GM12878 (cell line): Measurements from ENCODE around the gene SIGMAR1. TPM values are rescaled to one million over a fixed set of nuclear protein-coding genes. Genes with fewer than 3 reads are reported as not detected.

ENCODE experiments used
- ASH2L ChIP-seq: fragments of 300-600, 200-600 bp; sonication (generic); IDR thresholded peaks from 2 replicates; pipeline ENCODE4 v1.6.1; 2017; ENCODE audit warnings: low read depth, mild to moderate bottlenecking, borderline replicate concordance
- CEBPB ChIP-seq, 2 experiments: fragments of 150-350 bp in 1 of 2; IDR thresholded peaks; 2 replicates each; pipeline ENCODE4 v1.6.1; 2012 to 2014; ENCODE audit warnings: low read depth in 2 of 2, low read length in 2 of 2, borderline replicate concordance in 1 of 2, inconsistent platforms in 1 of 2
- CREB1 ChIP-seq: IDR thresholded peaks from 2 replicates; pipeline ENCODE4 v1.6.1; 2012; ENCODE audit warnings: low read depth, mild to moderate bottlenecking, inconsistent platforms
- FOXK2 ChIP-seq: fragments of 450-650 bp; IDR thresholded peaks from 2 replicates; pipeline ENCODE4 v1.6.1; 2017; ENCODE audit warnings: mild to moderate bottlenecking, moderate library complexity
- HDGF ChIP-seq: fragments of 450-650 bp; IDR thresholded peaks from 2 replicates; pipeline ENCODE4 v1.6.1; 2016; ENCODE audit warnings: antibody characterized with exemption
- JUND ChIP-seq: IDR thresholded peaks from 2 replicates; pipeline ENCODE4 v1.6.1; 2012; ENCODE audit warnings: low read depth, mild to moderate bottlenecking, low read length, improper control_type of control experiment, moderate library complexity
- KDM1A ChIP-seq: fragments of 200-600 bp; sonication (generic); IDR thresholded peaks from 2 replicates; pipeline ENCODE4 v1.6.1; 2016; ENCODE audit warnings: borderline replicate concordance
- LARP7 ChIP-seq: fragments of 450-650 bp; IDR thresholded peaks from 2 replicates; pipeline ENCODE4 v1.6.1; 2017; ENCODE audit warnings: mild to moderate bottlenecking
- MEF2A ChIP-seq: IDR thresholded peaks from 2 replicates; pipeline ENCODE4 v1.6.1; 2011; ENCODE audit warnings: low read depth, mild to moderate bottlenecking, low read length, moderate library complexity; ENCODE audit not compliant: insufficient read depth
- MYB ChIP-seq: fragments of 150-350 bp; IDR thresholded peaks from 2 replicates; pipeline ENCODE4 v1.6.1; 2014; ENCODE audit warnings: mild to moderate bottlenecking, low read depth, low read length, borderline replicate concordance
- PAX8 ChIP-seq: fragments of 450-650 bp; IDR thresholded peaks from 2 replicates; pipeline ENCODE4 v1.6.1; 2017; ENCODE audit warnings: mild to moderate bottlenecking, moderate library complexity
- RAD21 ChIP-seq: IDR thresholded peaks from 2 replicates; pipeline ENCODE4 v1.6.1; 2011; ENCODE audit warnings: mild to moderate bottlenecking, low read depth, low read length, moderate library complexity; ENCODE audit not compliant: insufficient read depth
- RBBP5 ChIP-seq: fragments of 200-600 bp; sonication (generic); conservative IDR thresholded peaks from 2 replicates; pipeline ENCODE4 v1.6.1; 2016
- RFX5 ChIP-seq: IDR thresholded peaks from 2 replicates; pipeline ENCODE4 v1.6.1; 2011; ENCODE audit warnings: low read depth, low read length, improper control_type of control experiment
- SIX5 ChIP-seq: IDR thresholded peaks from 2 replicates; pipeline ENCODE4 v1.6.1; 2011; ENCODE audit warnings: mild to moderate bottlenecking, low read depth, low read length, moderate library complexity; ENCODE audit not compliant: severe bottlenecking
- SMAD1 ChIP-seq: fragments of 450-650 bp; IDR thresholded peaks from 2 replicates; pipeline ENCODE4 v1.6.1; 2018; ENCODE audit warnings: mild to moderate bottlenecking, low read depth; ENCODE audit not compliant: partially characterized antibody
- SMAD5 ChIP-seq: IDR thresholded peaks from 2 replicates; pipeline ENCODE4 v1.6.1; 2016; ENCODE audit warnings: antibody characterized with exemption, low read depth
- SMC3 ChIP-seq: IDR thresholded peaks from 2 replicates; pipeline ENCODE4 v1.6.1; 2011; ENCODE audit warnings: low read length, improper control_type of control experiment, borderline replicate concordance
- SUPT20H ChIP-seq: IDR thresholded peaks from 2 replicates; pipeline ENCODE4 v1.6.1; 2011; ENCODE audit warnings: low read depth, mild to moderate bottlenecking, low read length, moderate library complexity, borderline replicate concordance; ENCODE audit not compliant: control insufficient read depth
- SUZ12 ChIP-seq: fragments of 200-600 bp; sonication (generic); IDR thresholded peaks from one replicate; pipeline ENCODE4 v1.6.1; 2018; ENCODE audit warnings: antibody characterized with exemption, mild to moderate bottlenecking; ENCODE audit not compliant: unreplicated experiment
- TARDBP ChIP-seq: IDR thresholded peaks from 2 replicates; pipeline ENCODE4 v1.6.1; 2016; ENCODE audit warnings: borderline replicate concordance
- TCF3 ChIP-seq: IDR thresholded peaks from 2 replicates; pipeline ENCODE4 v1.6.1; 2012; ENCODE audit warnings: low read depth, mild to moderate bottlenecking, low read length, borderline replicate concordance; ENCODE audit not compliant: insufficient read depth
- YY1 ChIP-seq: IDR thresholded peaks from 2 replicates; pipeline ENCODE4 v1.6.1; 2011; ENCODE audit warnings: low read depth, mild to moderate bottlenecking, low read length
- ZNF24 ChIP-seq: fragments of 450-650 bp; IDR thresholded peaks from 2 replicates; pipeline ENCODE4 v1.6.1; 2017; ENCODE audit warnings: antibody characterized with exemption, mild to moderate bottlenecking
- polyA plus RNA-seq, 11 experiments: library from polyadenylated mRNA; depleted of rRNA in 4 of 11; unstranded in 6 of 11; stranded (reverse) in 5 of 11; fragments of >200 nt; fragmentation: Nextera tagmentation in 4 of 11; fragmentation: Illumina TruSeq in 1 of 11; extraction: Ambion mirVana in 4 of 11; extraction: Trizol in 1 of 11; gene quantifications; 1 replicate in 1 of 11; 2 replicates in 10 of 11; pipeline versions ENCODE4 v1.2.1 to v1.2.3, GENCODE V29; 2011 to 2016; ENCODE audit warnings: inconsistent platforms in 2 of 11, missing spikeins in 2 of 11, low read depth in 1 of 11
- total RNA-seq, 4 experiments: library from RNA; depleted of rRNA in 3 of 4; stranded (reverse); fragments of >200 nt in 3 of 4; fragmentation: Illumina TruSeq in 1 of 4; extraction: Trizol in 1 of 4; gene quantifications; 2 replicates each; pipeline versions ENCODE4 v1.2.1 to v1.2.3, GENCODE V29; 2013 to 2021
- TF ChIP-seq, protein P1 (sequence below): IDR thresholded peaks from 2 replicates; pipeline ENCODE4 v1.6.1; 2012; ENCODE audit warnings: low read depth, low read length, improper control_type of control experiment
- TF ChIP-seq, protein P2 (sequence below): fragments of 150-350 bp; IDR thresholded peaks from 2 replicates; pipeline ENCODE4 v1.6.1; 2016; ENCODE audit warnings: low read depth, low read length
- TF ChIP-seq, protein P3 (sequence below): fragments of 450-650 bp; IDR thresholded peaks from 2 replicates; pipeline ENCODE4 v1.6.1; 2017; ENCODE audit warnings: mild to moderate bottlenecking

SIGMAR1 gene
- total and polyA plus RNA-seq, 10 of the 15 experiments (the other 5 are each of a cell fraction or from before 2014, with no cell fraction given) = 7.1 to 133 (median 69.5) TPM

DNA sequence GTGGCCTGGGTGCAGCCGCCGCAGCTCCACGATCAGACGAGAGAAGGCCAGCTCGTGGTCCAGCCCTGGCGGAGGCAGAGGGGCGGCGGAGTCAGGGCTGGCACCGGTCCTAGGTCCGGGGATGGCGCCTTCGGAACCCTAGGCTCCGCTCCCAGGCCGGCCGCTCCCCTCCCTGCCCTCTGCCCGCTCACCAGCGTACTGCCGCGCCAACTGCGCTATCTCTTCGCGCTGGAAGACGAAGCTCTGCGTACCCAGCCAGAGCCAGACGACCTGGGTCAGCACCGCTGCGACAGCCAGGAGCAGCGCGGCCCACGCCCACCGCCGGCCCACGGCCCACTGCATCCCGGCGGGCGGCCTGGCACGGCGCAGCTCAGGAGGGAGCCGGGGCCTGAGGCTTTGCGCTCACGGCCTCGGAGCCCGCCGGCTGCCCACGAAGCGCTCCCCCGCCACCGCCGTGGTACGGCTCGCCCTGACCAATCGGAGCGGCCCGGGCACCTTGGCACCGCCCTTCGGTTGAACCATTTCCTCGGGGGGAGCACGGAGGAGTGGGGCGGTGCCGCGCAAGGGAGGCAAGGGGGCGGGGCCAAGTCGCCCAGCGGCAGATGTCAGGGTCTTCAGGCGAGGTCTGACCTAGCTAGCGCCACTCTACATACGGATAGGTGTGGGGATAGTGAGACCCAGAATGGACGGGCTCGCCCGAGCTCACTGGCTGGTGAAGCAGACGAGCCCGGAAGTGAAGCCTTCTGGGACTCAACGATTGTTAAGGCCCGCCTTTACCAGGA lies at the start of gene SIGMAR1 (continued):
- TF ChIP-seq TCF3 = no peak
- no peak for TF ChIP-seq MYB
- TF ChIP-seq SMAD5 = peak; percentile 56; the same call in 1 of the 2 replicates
- peak; percentile 96 for TF ChIP-seq JUND
- TF ChIP-seq, protein P1, sequence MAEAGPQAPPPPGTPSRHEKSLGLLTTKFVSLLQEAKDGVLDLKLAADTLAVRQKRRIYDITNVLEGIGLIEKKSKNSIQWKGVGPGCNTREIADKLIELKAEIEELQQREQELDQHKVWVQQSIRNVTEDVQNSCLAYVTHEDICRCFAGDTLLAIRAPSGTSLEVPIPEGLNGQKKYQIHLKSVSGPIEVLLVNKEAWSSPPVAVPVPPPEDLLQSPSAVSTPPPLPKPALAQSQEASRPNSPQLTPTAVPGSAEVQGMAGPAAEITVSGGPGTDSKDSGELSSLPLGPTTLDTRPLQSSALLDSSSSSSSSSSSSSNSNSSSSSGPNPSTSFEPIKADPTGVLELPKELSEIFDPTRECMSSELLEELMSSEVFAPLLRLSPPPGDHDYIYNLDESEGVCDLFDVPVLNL = peak; percentile 19; the same call in 1 of the 2 replicates
- no peak for TF ChIP-seq PAX8
- TF ChIP-seq ASH2L = no peak
- TF ChIP-seq, protein P2, sequence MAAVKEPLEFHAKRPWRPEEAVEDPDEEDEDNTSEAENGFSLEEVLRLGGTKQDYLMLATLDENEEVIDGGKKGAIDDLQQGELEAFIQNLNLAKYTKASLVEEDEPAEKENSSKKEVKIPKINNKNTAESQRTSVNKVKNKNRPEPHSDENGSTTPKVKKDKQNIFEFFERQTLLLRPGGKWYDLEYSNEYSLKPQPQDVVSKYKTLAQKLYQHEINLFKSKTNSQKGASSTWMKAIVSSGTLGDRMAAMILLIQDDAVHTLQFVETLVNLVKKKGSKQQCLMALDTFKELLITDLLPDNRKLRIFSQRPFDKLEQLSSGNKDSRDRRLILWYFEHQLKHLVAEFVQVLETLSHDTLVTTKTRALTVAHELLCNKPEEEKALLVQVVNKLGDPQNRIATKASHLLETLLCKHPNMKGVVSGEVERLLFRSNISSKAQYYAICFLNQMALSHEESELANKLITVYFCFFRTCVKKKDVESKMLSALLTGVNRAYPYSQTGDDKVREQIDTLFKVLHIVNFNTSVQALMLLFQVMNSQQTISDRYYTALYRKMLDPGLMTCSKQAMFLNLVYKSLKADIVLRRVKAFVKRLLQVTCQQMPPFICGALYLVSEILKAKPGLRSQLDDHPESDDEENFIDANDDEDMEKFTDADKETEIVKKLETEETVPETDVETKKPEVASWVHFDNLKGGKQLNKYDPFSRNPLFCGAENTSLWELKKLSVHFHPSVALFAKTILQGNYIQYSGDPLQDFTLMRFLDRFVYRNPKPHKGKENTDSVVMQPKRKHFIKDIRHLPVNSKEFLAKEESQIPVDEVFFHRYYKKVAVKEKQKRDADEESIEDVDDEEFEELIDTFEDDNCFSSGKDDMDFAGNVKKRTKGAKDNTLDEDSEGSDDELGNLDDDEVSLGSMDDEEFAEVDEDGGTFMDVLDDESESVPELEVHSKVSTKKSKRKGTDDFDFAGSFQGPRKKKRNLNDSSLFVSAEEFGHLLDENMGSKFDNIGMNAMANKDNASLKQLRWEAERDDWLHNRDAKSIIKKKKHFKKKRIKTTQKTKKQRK = no peak
- TF ChIP-seq SIX5 = peak; percentile 25
- no peak for TF ChIP-seq SUZ12
- TF ChIP-seq MEF2A = no peak
- TF ChIP-seq SMC3 = no peak
- no peak for TF ChIP-seq CREB1
- TF ChIP-seq SUPT20H = no peak
- TF ChIP-seq, protein P3, sequence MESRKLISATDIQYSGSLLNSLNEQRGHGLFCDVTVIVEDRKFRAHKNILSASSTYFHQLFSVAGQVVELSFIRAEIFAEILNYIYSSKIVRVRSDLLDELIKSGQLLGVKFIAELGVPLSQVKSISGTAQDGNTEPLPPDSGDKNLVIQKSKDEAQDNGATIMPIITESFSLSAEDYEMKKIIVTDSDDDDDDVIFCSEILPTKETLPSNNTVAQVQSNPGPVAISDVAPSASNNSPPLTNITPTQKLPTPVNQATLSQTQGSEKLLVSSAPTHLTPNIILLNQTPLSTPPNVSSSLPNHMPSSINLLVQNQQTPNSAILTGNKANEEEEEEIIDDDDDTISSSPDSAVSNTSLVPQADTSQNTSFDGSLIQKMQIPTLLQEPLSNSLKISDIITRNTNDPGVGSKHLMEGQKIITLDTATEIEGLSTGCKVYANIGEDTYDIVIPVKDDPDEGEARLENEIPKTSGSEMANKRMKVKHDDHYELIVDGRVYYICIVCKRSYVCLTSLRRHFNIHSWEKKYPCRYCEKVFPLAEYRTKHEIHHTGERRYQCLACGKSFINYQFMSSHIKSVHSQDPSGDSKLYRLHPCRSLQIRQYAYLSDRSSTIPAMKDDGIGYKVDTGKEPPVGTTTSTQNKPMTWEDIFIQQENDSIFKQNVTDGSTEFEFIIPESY = no peak
- no peak for TF ChIP-seq RFX5
- TF ChIP-seq FOXK2 = peak; percentile 96
- TF ChIP-seq TARDBP = no peak
- TF ChIP-seq KDM1A = no peak
- no peak for TF ChIP-seq RAD21
- no peak for TF ChIP-seq HDGF
- TF ChIP-seq YY1 = no peak
- no peak for TF ChIP-seq RBBP5
- TF ChIP-seq ZNF24 = 0 out of 2 replicates have a peak, but pooled peaks have one; percentile 33
- peak; percentile 86; the same call in 1 of the 2 replicates for TF ChIP-seq LARP7
- no peak for TF ChIP-seq CEBPB (IDR thresholded peaks at IDR 0.05; ENCODE audit: borderline replicate concordance in 1 of 2, low read depth in 2 of 2, low read length in 2 of 2)
- no peak for TF ChIP-seq SMAD1
